ENCODE measurements around the gene C2orf72.
A peak's percentile ranks its signal among the peaks of the same experiment; 100 is the strongest.
"Not testable (repeated sequence)": the region's sequence is repeated elsewhere in the genome, so short reads cannot be mapped to it uniquely, and the experiment has no call there.

C2orf72 gene

GRCh38 chr2:231057590-231057989 lies 20.3 kb downstream of the C2orf72 start:
- in situ Hi-C loops (cut with MboI; ENCODE audit: low sequenced_read_pairs) = no loop called here
- H3K9me3 ChIP-seq = no peaks in the 10 kb centered on the region
- H3K36me3 ChIP-seq (replicated peaks) = peaks cover 22% of the 10 kb centered on the region
- DNase-seq (ENCODE audit: low spot score in 2 of 2) = peak in 1 of 2 experiments; percentile 21
- H3K4me1 ChIP-seq = peaks cover 13% of the 10 kb centered on the region
- H3K27me3 ChIP-seq (ENCODE audit: low read depth) = no peaks in the 10 kb centered on the region
- H3K4me3 ChIP-seq = peak overlapping the region; percentile 94

- Histone ChIP-seq H3K27me3 (ENCODE audit: low read depth) (no peaks in the 10 kb centered on the region), H3K36me3 (replicated peaks) (peaks cover 34% of the 10 kb centered on the region), H3K4me1 (peaks cover 13% of the 10 kb centered on the region), H3K9me3 (no peaks in the 10 kb centered on the region), H3K4me3 (no peak overlapping the region)
- in situ Hi-C loops (cut with MboI; ENCODE audit: low sequenced_read_pairs) = no loop called here
- DNase-seq (ENCODE audit: low spot score in 2 of 2) = no peak
These were observed 21.6 kb downstream of the C2orf72 start for GRCh38 chr2:231058761-231059550.

GRCh38 chr2:231059756-231060155 lies 22.4 kb downstream of the C2orf72 start:
- Histone ChIP-seq H3K27me3 (ENCODE audit: low read depth) (no peaks in the 10 kb centered on the region), H3K4me1 (peaks cover 13% of the 10 kb centered on the region), H3K36me3 (replicated peaks) (peaks cover 42% of the 10 kb centered on the region), H3K4me3 (no peak overlapping the region), H3K9me3 (no peaks in the 10 kb centered on the region)
- no peak for DNase-seq (ENCODE audit: low spot score in 2 of 2)
- in situ Hi-C loops (cut with MboI; ENCODE audit: low sequenced_read_pairs) = no loop called here

GRCh38 chr2:231062776-231063175 lies 25.5 kb downstream of the C2orf72 start:
- Histone ChIP-seq H3K27me3 (ENCODE audit: low read depth) (no peaks in the 10 kb centered on the region), H3K4me3 (no peak overlapping the region), H3K4me1 (peaks cover 9% of the 10 kb centered on the region), H3K36me3 (replicated peaks) (peaks cover 63% of the 10 kb centered on the region), H3K9me3 (no peaks in the 10 kb centered on the region)
- in situ Hi-C loops (cut with MboI; ENCODE audit: low sequenced_read_pairs) = no loop called here
- no peak for DNase-seq (ENCODE audit: low spot score in 2 of 2)

GRCh38 chr2:231063347-231063746 lies 26.0 kb downstream of the C2orf72 start:
- Histone ChIP-seq H3K9me3 (no peaks in the 10 kb centered on the region), H3K27me3 (ENCODE audit: low read depth) (no peaks in the 10 kb centered on the region), H3K4me1 (peaks cover 4% of the 10 kb centered on the region), H3K4me3 (no peak overlapping the region), H3K36me3 (replicated peaks) (peaks cover 69% of the 10 kb centered on the region)
- in situ Hi-C loops (cut with MboI; ENCODE audit: low sequenced_read_pairs) = no loop called here
- DNase-seq (ENCODE audit: low spot score in 2 of 2) = no peak

- H3K4me1 ChIP-seq = no peaks in the 10 kb centered on the region
- DNase-seq (ENCODE audit: low spot score in 2 of 2) = no peak
- no peaks in the 10 kb centered on the region for H3K27me3 ChIP-seq (ENCODE audit: low read depth)
- no peak overlapping the region for H3K4me3 ChIP-seq
- H3K36me3 ChIP-seq (replicated peaks) = peaks cover 93% of the 10 kb centered on the region
- in situ Hi-C loops (cut with MboI; ENCODE audit: low sequenced_read_pairs) = no loop called here
- no peaks in the 10 kb centered on the region for H3K9me3 ChIP-seq
These were observed 28.6 kb downstream of the C2orf72 start for GRCh38 chr2:231065966-231066365.

GRCh38 chr2:231067531-231067930 lies 30.2 kb downstream of the C2orf72 start:
- DNase-seq (ENCODE audit: low spot score in 2 of 2); H3K4me3 ChIP-seq; H3K27me3 ChIP-seq (ENCODE audit: low read depth); H3K9me3 ChIP-seq; H3K4me1 ChIP-seq; in situ Hi-C loops (cut with MboI; ENCODE audit: low sequenced_read_pairs): not testable (repeated sequence)
- H3K36me3 ChIP-seq (replicated peaks) = peaks cover 92% of the 10 kb centered on the region

- H3K4me1 ChIP-seq = no peaks in the 10 kb centered on the region
- in situ Hi-C loops (cut with MboI; ENCODE audit: low sequenced_read_pairs) = no loop called here
- no peak for DNase-seq (ENCODE audit: low spot score in 2 of 2)
- H3K4me3 ChIP-seq = no peak overlapping the region
- H3K9me3 ChIP-seq = no peaks in the 10 kb centered on the region
- no peaks in the 10 kb centered on the region for H3K27me3 ChIP-seq (ENCODE audit: low read depth)
- H3K36me3 ChIP-seq (replicated peaks) = peaks cover 92% of the 10 kb centered on the region
These were observed 31.4 kb downstream of the C2orf72 start for GRCh38 chr2:231068525-231069222.

- in situ Hi-C loops (cut with MboI; ENCODE audit: low sequenced_read_pairs) = no loop called here
- peaks cover 86% of the 10 kb centered on the region for H3K36me3 ChIP-seq (replicated peaks)
- no peak for DNase-seq (ENCODE audit: low spot score in 2 of 2)
- H3K4me3 ChIP-seq = no peak overlapping the region
- no peaks in the 10 kb centered on the region for H3K9me3 ChIP-seq
- H3K4me1 ChIP-seq = no peaks in the 10 kb centered on the region
- H3K27me3 ChIP-seq (ENCODE audit: low read depth) = no peaks in the 10 kb centered on the region
These were observed 32.2 kb downstream of the C2orf72 start for GRCh38 chr2:231069379-231070054.

- H3K36me3 ChIP-seq (replicated peaks) = peaks cover 94% of the 10 kb centered on the region
- in situ Hi-C loops (cut with MboI; ENCODE audit: low sequenced_read_pairs) = no loop called here
- no peaks in the 10 kb centered on the region for H3K27me3 ChIP-seq (ENCODE audit: low read depth)
These were observed 47.2 kb downstream of the C2orf72 start for GRCh38 chr2:231084565-231084964.

GRCh38 chr2:231088754-231089153 lies 51.4 kb downstream of the C2orf72 start:
- in situ Hi-C loops (cut with MboI; ENCODE audit: low sequenced_read_pairs) = no loop called here
- Histone ChIP-seq H3K4me3 (no peak overlapping the region), H3K27me3 (ENCODE audit: low read depth) (no peaks in the 10 kb centered on the region), H3K4me1 (no peaks in the 10 kb centered on the region), H3K36me3 (replicated peaks) (peaks cover 71% of the 10 kb centered on the region), H3K9me3 (no peaks in the 10 kb centered on the region)
- no peak for DNase-seq (ENCODE audit: low spot score in 2 of 2)

More at GRCh38 chr2:231084565-231084964, 47.2 kb downstream of the C2orf72 start:
- DNase-seq (ENCODE audit: low spot score in 2 of 2) = no peak
- no peaks in the 10 kb centered on the region for H3K9me3 ChIP-seq
- H3K4me3 ChIP-seq = no peak overlapping the region
- H3K4me1 ChIP-seq = no peaks in the 10 kb centered on the region

GRCh38 chr2:231093933-231094332 lies 56.6 kb downstream of the C2orf72 start:
- no peaks in the 10 kb centered on the region for H3K27me3 ChIP-seq (ENCODE audit: low read depth)
- H3K36me3 ChIP-seq (replicated peaks) = peaks cover 45% of the 10 kb centered on the region
- no peaks in the 10 kb centered on the region for H3K4me1 ChIP-seq
- H3K9me3 ChIP-seq = no peaks in the 10 kb centered on the region
- in situ Hi-C loops (cut with MboI; ENCODE audit: low sequenced_read_pairs) = no loop called here
- H3K4me3 ChIP-seq = no peak overlapping the region
- no peak for DNase-seq (ENCODE audit: low spot score in 2 of 2)

- in situ Hi-C loops (cut with MboI; ENCODE audit: low sequenced_read_pairs) = no loop called here
- Histone ChIP-seq H3K4me3 (no peak overlapping the region), H3K27me3 (ENCODE audit: low read depth) (no peaks in the 10 kb centered on the region), H3K9me3 (no peaks in the 10 kb centered on the region), H3K4me1 (no peaks in the 10 kb centered on the region), H3K36me3 (replicated peaks) (peaks cover 44% of the 10 kb centered on the region)
- DNase-seq (ENCODE audit: low spot score in 2 of 2) = no peak
These were observed 57.5 kb downstream of the C2orf72 start for GRCh38 chr2:231094736-231095346.

Data from HAP-1 (cell line).